CD8-positive, alpha-beta memory T cell (primary cell): ENCODE data around the gene SLC22A7. TPM values are rescaled to one million over a fixed set of nuclear protein-coding genes. Genes with fewer than 3 reads are reported as not detected.

Experiments
- CTCF ChIA-PET: fragments of 350-600 bp; sonication (Branson Sonifier 250); formaldehyde crosslinking; loops from one replicate; lab custom pipeline; 2021; ENCODE audit warnings: antibody characterized with exemption; lab: Charles Lee
- POLR2A ChIA-PET: fragments of 350-600 bp; sonication (Branson Sonifier 250); formaldehyde crosslinking; loops from one replicate; lab custom pipeline; 2021; ENCODE audit warnings: antibody characterized with exemption; lab: Charles Lee
- DNase-seq, 5 donors: peaks; one replicate each; pipeline versions ENCODE4 v3.0.0 to v3.0.0-alpha.2; 2020 to 2022; ENCODE audit warnings: mixed read lengths in 1 of 5
- H3K27ac ChIP-seq: one replicate; pipeline ENCODE4 v1.7.0; 2013; ENCODE audit warnings: low read depth, mild to moderate bottlenecking, low read length, moderate library complexity
- H3K27me3 ChIP-seq: 2 replicates; pipeline ENCODE4 v1.7.0; 2013; ENCODE audit warnings: low read length, mild to moderate bottlenecking; ENCODE audit not compliant: insufficient read depth, poor library complexity, severe bottlenecking
- H3K36me3 ChIP-seq: 2 replicates; pipeline ENCODE4 v1.7.0; 2013; ENCODE audit warnings: mild to moderate bottlenecking, low read length, moderate library complexity; ENCODE audit not compliant: insufficient read depth
- H3K4me1 ChIP-seq: 2 replicates; pipeline ENCODE4 v1.7.0; 2013; ENCODE audit warnings: mild to moderate bottlenecking, low read length, moderate library complexity; ENCODE audit not compliant: insufficient read depth
- H3K4me3 ChIP-seq: 2 replicates; pipeline ENCODE4 v1.7.0; 2013; ENCODE audit warnings: mild to moderate bottlenecking, low read length
- H3K9me3 ChIP-seq: 2 replicates; pipeline ENCODE4 v1.7.0; 2013; ENCODE audit warnings: mild to moderate bottlenecking, low read length
- H3K27ac Mint-ChIP-seq, 8 donors: one replicate each; pipeline ENCODE4 v1.8.0; 2020 to 2021; ENCODE audit warnings: mixed read lengths in 8 of 8, mild to moderate bottlenecking in 6 of 8, inconsistent platforms in 3 of 8, moderate library complexity in 3 of 8
- H3K27me3 Mint-ChIP-seq, 2 donors: one replicate each; pipeline ENCODE4 v1.8.0; 2020 to 2021; ENCODE audit warnings: mixed read lengths in 2 of 2, mild to moderate bottlenecking in 1 of 2, moderate library complexity in 1 of 2
- H3K36me3 Mint-ChIP-seq, 3 donors: one replicate each; pipeline ENCODE4 v1.8.0; 2020 to 2021; ENCODE audit warnings: mixed read lengths in 3 of 3, inconsistent platforms in 1 of 3, mild to moderate bottlenecking in 1 of 3
- H3K4me1 Mint-ChIP-seq, 3 donors: one replicate each; pipeline ENCODE4 v1.8.0; 2020 to 2021; ENCODE audit warnings: mixed read lengths in 3 of 3, inconsistent platforms in 1 of 3, mild to moderate bottlenecking in 1 of 3
- H3K4me3 Mint-ChIP-seq, 7 donors: one replicate each; pipeline ENCODE4 v1.8.0; 2020 to 2021; ENCODE audit warnings: mixed read lengths in 7 of 7, mild to moderate bottlenecking in 6 of 7, moderate library complexity in 4 of 7, inconsistent platforms in 2 of 7
- H3K9me3 Mint-ChIP-seq, 5 donors: one replicate each; pipeline ENCODE4 v1.8.0; 2020 to 2022; ENCODE audit warnings: mixed read lengths in 5 of 5, mild to moderate bottlenecking in 3 of 5, moderate library complexity in 2 of 5, inconsistent platforms in 1 of 5
- polyA plus RNA-seq: library from polyadenylated mRNA; unstranded; fragments of 300-500 nt; fragmentation: Illumina TruSeq; gene quantifications from one replicate; pipeline ENCODE4 v1.2.3, GENCODE V29; 2021
- total RNA-seq, 2 experiments: library from RNA; stranded (reverse); gene quantifications; one replicate each; pipeline ENCODE4 v1.2.3, GENCODE V29; 2021

Gene SLC22A7
- total and polyA plus RNA-seq, 3 experiments from 2014 or later: not detected

GRCh38 chr6:43256670-43257366 is 41.2 kb upstream of the SLC22A7 start:
- CTCF ChIA-PET: interaction anchor here (1.0 to 1.6 kb wide), 2 partner anchors 8 to 27 kb away, joined by 3 to 7 read pairs; partner anchors contain the start of gene DNPH1
- no peak overlapping the region for H3K4me3 Mint-ChIP-seq
- Histone ChIP-seq H3K27ac (no peak overlapping the region), H3K36me3 (no peaks in the 10 kb centered on the region), H3K4me3 (no peak overlapping the region), H3K9me3 (no peaks in the 10 kb centered on the region), H3K4me1 (no peaks in the 10 kb centered on the region), H3K27me3 (peaks cover 3% of the 10 kb centered on the region)
- H3K4me1 Mint-ChIP-seq: no peaks in the 10 kb centered on the region
- no peak overlapping the region for H3K27ac Mint-ChIP-seq
- no peaks in the 10 kb centered on the region for H3K9me3 Mint-ChIP-seq
- no peak for DNase-seq
- H3K36me3 Mint-ChIP-seq: no peaks in the 10 kb centered on the region
- H3K27me3 Mint-ChIP-seq: peaks cover 11 to 34% of the 10 kb centered on the region in 2 donors
- POLR2A ChIA-PET: no interaction called here

- no peak overlapping the region for H3K27ac ChIP-seq
- no peak overlapping the region for H3K4me3 ChIP-seq
- peaks cover 3% of the 10 kb centered on the region for H3K27me3 ChIP-seq
- Mint-ChIP-seq H3K27ac (peak overlapping the region in 1 of 8 donors; percentile 45), H3K4me3 (no peak overlapping the region), H3K9me3 (no peaks in the 10 kb centered on the region), H3K4me1 (no peaks in the 10 kb centered on the region), H3K36me3 (no peaks in the 10 kb centered on the region), H3K27me3 (peaks cover 7 to 31% of the 10 kb centered on the region in 2 donors)
- H3K36me3 ChIP-seq: no peaks in the 10 kb centered on the region
- H3K4me1 ChIP-seq: no peaks in the 10 kb centered on the region
- DNase-seq: peak in 1 of 5 donors; percentile 22
- ChIA-PET POLR2A (no interaction called here), CTCF (no interaction called here)
- H3K9me3 ChIP-seq: no peaks in the 10 kb centered on the region
Measured at GRCh38 chr6:43257367-43258145, 40.5 kb upstream of the SLC22A7 start.

- ChIA-PET CTCF (no interaction called here), POLR2A (no interaction called here)
Measured at GRCh38 chr6:43258180-43258579, 39.9 kb upstream of the SLC22A7 start.

GRCh38 chr6:43258807-43259686 is 39.0 kb upstream of the SLC22A7 start:
- H3K27me3 Mint-ChIP-seq: peaks cover 7 to 21% of the 10 kb centered on the region in 2 donors
- Histone ChIP-seq H3K9me3 (no peaks in the 10 kb centered on the region), H3K27me3 (no peaks in the 10 kb centered on the region), H3K4me1 (no peaks in the 10 kb centered on the region), H3K27ac (no peak overlapping the region), H3K4me3 (no peak overlapping the region), H3K36me3 (no peaks in the 10 kb centered on the region)
- ChIA-PET POLR2A (no interaction called here), CTCF (no interaction called here)
- H3K27ac Mint-ChIP-seq: no peak overlapping the region
- DNase-seq: peak in 1 of 5 donors; percentile 45
- H3K4me1 Mint-ChIP-seq: peaks cover 0 to 3% (median 3%) of the 10 kb centered on the region in 3 donors
- no peaks in the 10 kb centered on the region for H3K36me3 Mint-ChIP-seq
- H3K9me3 Mint-ChIP-seq: no peaks in the 10 kb centered on the region
- H3K4me3 Mint-ChIP-seq: no peak overlapping the region

More at GRCh38 chr6:43258180-43258579, 39.9 kb upstream of the SLC22A7 start:
- no peaks in the 10 kb centered on the region for H3K4me1 ChIP-seq
- H3K36me3 ChIP-seq: no peaks in the 10 kb centered on the region
- H3K27ac ChIP-seq: no peak overlapping the region
- H3K4me3 ChIP-seq: no peak overlapping the region
- H3K27me3 ChIP-seq: no peaks in the 10 kb centered on the region
- H3K9me3 ChIP-seq: no peaks in the 10 kb centered on the region
- DNase-seq: peak in 1 of 5 donors; percentile 40
- H3K27me3 Mint-ChIP-seq: peaks cover 7 to 25% of the 10 kb centered on the region in 2 donors
- no peaks in the 10 kb centered on the region for H3K4me1 Mint-ChIP-seq
- no peaks in the 10 kb centered on the region for H3K36me3 Mint-ChIP-seq
- H3K9me3 Mint-ChIP-seq: no peaks in the 10 kb centered on the region
- no peak overlapping the region for H3K4me3 Mint-ChIP-seq
- no peak overlapping the region for H3K27ac Mint-ChIP-seq

- peak overlapping the region in 4 of 8 donors; percentile 1 to 72 (median 12) for H3K27ac Mint-ChIP-seq
- ChIA-PET POLR2A (no interaction called here), CTCF (no interaction called here)
- H3K4me1 Mint-ChIP-seq: peaks cover 0 to 3% (median 3%) of the 10 kb centered on the region in 3 donors
- no peaks in the 10 kb centered on the region for H3K9me3 ChIP-seq
- no peaks in the 10 kb centered on the region for H3K4me1 ChIP-seq
- no peak overlapping the region for H3K27ac ChIP-seq
- no peaks in the 10 kb centered on the region for H3K36me3 Mint-ChIP-seq
- H3K27me3 ChIP-seq: no peaks in the 10 kb centered on the region
- no peak overlapping the region for H3K4me3 ChIP-seq
- H3K36me3 ChIP-seq: no peaks in the 10 kb centered on the region
- peaks cover 9 to 13% of the 10 kb centered on the region in 2 donors for H3K27me3 Mint-ChIP-seq
- DNase-seq: no peak
- H3K9me3 Mint-ChIP-seq: no peaks in the 10 kb centered on the region
- H3K4me3 Mint-ChIP-seq: no peak overlapping the region
Measured at GRCh38 chr6:43260791-43261190, 37.3 kb upstream of the SLC22A7 start.

GRCh38 chr6:43261198-43261597 is 36.9 kb upstream of the SLC22A7 start:
- no peaks in the 10 kb centered on the region for H3K36me3 Mint-ChIP-seq
- ChIA-PET POLR2A (no interaction called here), CTCF (no interaction called here)
- H3K9me3 ChIP-seq: no peaks in the 10 kb centered on the region
- no peak overlapping the region for H3K4me3 Mint-ChIP-seq
- no peak overlapping the region for H3K4me3 ChIP-seq
- peaks cover 8 to 12% of the 10 kb centered on the region in 2 donors for H3K27me3 Mint-ChIP-seq
- peaks cover 0 to 3% (median 3%) of the 10 kb centered on the region in 3 donors for H3K4me1 Mint-ChIP-seq
- H3K27ac ChIP-seq: no peak overlapping the region
- no peaks in the 10 kb centered on the region for H3K27me3 ChIP-seq
- no peaks in the 10 kb centered on the region for H3K36me3 ChIP-seq
- peak in 1 of 5 donors; percentile 26 for DNase-seq
- H3K4me1 ChIP-seq: no peaks in the 10 kb centered on the region
- no peaks in the 10 kb centered on the region for H3K9me3 Mint-ChIP-seq
- H3K27ac Mint-ChIP-seq: peak overlapping the region in 1 of 8 donors; percentile 19

GRCh38 chr6:43262000-43262779 is 35.9 kb upstream of the SLC22A7 start:
- no peak overlapping the region for H3K4me3 ChIP-seq
- Mint-ChIP-seq H3K9me3 (no peaks in the 10 kb centered on the region), H3K27me3 (peaks cover 6 to 7% of the 10 kb centered on the region in 2 donors), H3K36me3 (no peaks in the 10 kb centered on the region), H3K27ac (peak overlapping the region in 3 of 8 donors; percentile 17 to 32 (median 17)), H3K4me3 (no peak overlapping the region), H3K4me1 (peaks cover 0 to 3% (median 3%) of the 10 kb centered on the region in 3 donors)
- H3K36me3 ChIP-seq: no peaks in the 10 kb centered on the region
- H3K4me1 ChIP-seq: no peaks in the 10 kb centered on the region
- DNase-seq: peak in 1 of 5 donors; percentile 19
- H3K27ac ChIP-seq: no peak overlapping the region
- CTCF ChIA-PET: interaction anchor here (0.9 to 2.6 kb wide), 5 partner anchors 131 to 246 kb away, joined by 3 to 18 read pairs (median 4); no protein-coding TSS in a partner anchor
- H3K9me3 ChIP-seq: no peaks in the 10 kb centered on the region
- H3K27me3 ChIP-seq: no peaks in the 10 kb centered on the region
- POLR2A ChIA-PET: no interaction called here
